Midbrain (tissue), 1 donor: ENCODE measurements around the gene RNASEH2B.

ENCODE experiments used
- DNase-seq: peaks from one replicate; lab custom pipeline; 2025; lab: John Stamatoyannopoulos, UW

RNASEH2B gene

GRCh38 chr13:50940509-50940908, 30.9 kb downstream of the RNASEH2B start:
- DNase-seq: no peak

- DNase-seq: no peak
These were observed 31.6 kb downstream of the RNASEH2B start for GRCh38 chr13:50941146-50941545.

- no peak for DNase-seq
These were observed 33.2 kb downstream of the RNASEH2B start for GRCh38 chr13:50942630-50943311.

- no peak for DNase-seq
These were observed 36.1 kb downstream of the RNASEH2B start for GRCh38 chr13:50945669-50946068.

- no peak for DNase-seq
These were observed 39.0 kb downstream of the RNASEH2B start for GRCh38 chr13:50948601-50949000.

GRCh38 chr13:50950849-50951248, 41.3 kb downstream of the RNASEH2B start:
- no peak for DNase-seq

GRCh38 chr13:50951366-50951765, 41.8 kb downstream of the RNASEH2B start:
- DNase-seq: no peak

- DNase-seq: no peak
These were observed 45.6 kb downstream of the RNASEH2B start for GRCh38 chr13:50955241-50955640.

- no peak for DNase-seq
These were observed 46.2 kb downstream of the RNASEH2B start for GRCh38 chr13:50955798-50956197.

GRCh38 chr13:50957620-50958019, 48.0 kb downstream of the RNASEH2B start:
- DNase-seq: no peak

- no peak for DNase-seq
These were observed 60.1 kb downstream of the RNASEH2B start for GRCh38 chr13:50969691-50970090.

- no peak for DNase-seq
These were observed 61.4 kb downstream of the RNASEH2B start for GRCh38 chr13:50970956-50971355.

GRCh38 chr13:50974268-50974667, 64.7 kb downstream of the RNASEH2B start:
- DNase-seq: no peak

GRCh38 chr13:50979187-50979586, 69.6 kb downstream of the RNASEH2B start:
- DNase-seq: no peak

GRCh38 chr13:50981686-50982085, 72.1 kb downstream of the RNASEH2B start:
- DNase-seq: no peak

GRCh38 chr13:50989476-50989875, 79.9 kb downstream of the RNASEH2B start:
- no peak for DNase-seq

- DNase-seq: no peak
These were observed 80.7 kb downstream of the RNASEH2B start for GRCh38 chr13:50990065-50990817.

GRCh38 chr13:50990818-50991506, 81.4 kb downstream of the RNASEH2B start:
- DNase-seq: no peak

GRCh38 chr13:50991579-50992521, 82.3 kb downstream of the RNASEH2B start:
- no peak for DNase-seq

GRCh38 chr13:50993371-50993770, 83.8 kb downstream of the RNASEH2B start:
- no peak for DNase-seq

- no peak for DNase-seq
These were observed 84.3 kb downstream of the RNASEH2B start for GRCh38 chr13:50993934-50994333.

- DNase-seq: no peak
These were observed 85.1 kb downstream of the RNASEH2B start for GRCh38 chr13:50994651-50995050.
